Nephron (organoid): ENCODE measurements around the gene SOAT2.
A peak's percentile ranks its signal among the peaks of the same experiment; 100 is the strongest.

Source experiments
- H3K27ac Mint-ChIP-seq, 3 experiments: 2 replicates each; pipeline ENCODE4 v1.8.0; 2020; ENCODE audit warnings: mixed read lengths in 3 of 3, mild to moderate bottlenecking in 2 of 3, moderate library complexity in 1 of 3
- H3K27me3 Mint-ChIP-seq: 2 replicates; pipeline ENCODE4 v1.8.0; 2021; ENCODE audit warnings: low read depth, mild to moderate bottlenecking, moderate library complexity, mixed read lengths
- H3K36me3 Mint-ChIP-seq: 2 replicates; pipeline ENCODE4 v1.8.0; 2020; ENCODE audit warnings: low read depth, mixed read lengths
- H3K4me1 Mint-ChIP-seq: 2 replicates; pipeline ENCODE4 v1.8.0; 2020; ENCODE audit warnings: mixed read lengths
- H3K4me3 Mint-ChIP-seq, 3 experiments: 2 replicates each; pipeline ENCODE4 v1.8.0; 2020; ENCODE audit warnings: mild to moderate bottlenecking in 3 of 3, mixed read lengths in 3 of 3, moderate library complexity in 2 of 3
- H3K9me3 Mint-ChIP-seq: 2 replicates; pipeline ENCODE4 v1.8.0; 2020; ENCODE audit warnings: mixed read lengths
- TF ChIP-seq, protein P1 (sequence below), 3 experiments: fragments of 200-600 bp; sonication (generic); IDR thresholded peaks; one replicate each; pipeline ENCODE4 v1.5.0; 2021; ENCODE audit warnings: antibody characterized with exemption in 3 of 3; ENCODE audit not compliant: unreplicated experiment in 3 of 3

The SOAT2 gene

DNA sequence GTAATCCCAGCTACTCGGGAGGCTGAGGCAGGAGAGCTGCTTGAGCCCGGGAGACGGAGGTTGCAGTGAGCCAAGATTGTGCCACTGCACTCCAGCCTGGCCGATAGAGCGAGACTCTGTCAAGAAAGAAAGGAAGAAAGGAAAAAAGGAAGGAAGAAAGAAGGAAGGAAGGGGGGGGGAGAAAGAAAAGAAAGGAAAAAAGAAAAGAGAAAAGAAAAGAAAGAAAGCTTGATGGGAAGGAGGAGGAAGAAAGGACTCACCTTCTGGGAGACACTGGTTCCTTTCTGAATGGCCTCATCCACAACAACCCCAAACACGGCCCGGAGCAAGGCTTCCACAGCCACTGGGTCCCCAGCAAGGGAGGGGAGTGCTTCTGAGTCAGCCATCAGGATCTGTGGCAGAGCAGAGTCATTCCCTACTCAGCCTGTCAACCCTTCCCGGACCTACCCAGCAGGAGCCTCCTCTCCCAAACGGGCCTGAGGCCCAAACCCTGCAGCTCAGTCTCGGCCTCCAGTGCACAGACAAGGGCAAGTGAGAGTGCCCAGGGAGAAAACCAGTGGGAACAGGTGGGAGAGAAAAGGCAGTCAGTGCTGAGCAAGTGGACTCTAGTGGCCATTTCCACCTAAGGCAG, 69.9 kb downstream of the SOAT2 start:
- TF ChIP-seq, protein P1, sequence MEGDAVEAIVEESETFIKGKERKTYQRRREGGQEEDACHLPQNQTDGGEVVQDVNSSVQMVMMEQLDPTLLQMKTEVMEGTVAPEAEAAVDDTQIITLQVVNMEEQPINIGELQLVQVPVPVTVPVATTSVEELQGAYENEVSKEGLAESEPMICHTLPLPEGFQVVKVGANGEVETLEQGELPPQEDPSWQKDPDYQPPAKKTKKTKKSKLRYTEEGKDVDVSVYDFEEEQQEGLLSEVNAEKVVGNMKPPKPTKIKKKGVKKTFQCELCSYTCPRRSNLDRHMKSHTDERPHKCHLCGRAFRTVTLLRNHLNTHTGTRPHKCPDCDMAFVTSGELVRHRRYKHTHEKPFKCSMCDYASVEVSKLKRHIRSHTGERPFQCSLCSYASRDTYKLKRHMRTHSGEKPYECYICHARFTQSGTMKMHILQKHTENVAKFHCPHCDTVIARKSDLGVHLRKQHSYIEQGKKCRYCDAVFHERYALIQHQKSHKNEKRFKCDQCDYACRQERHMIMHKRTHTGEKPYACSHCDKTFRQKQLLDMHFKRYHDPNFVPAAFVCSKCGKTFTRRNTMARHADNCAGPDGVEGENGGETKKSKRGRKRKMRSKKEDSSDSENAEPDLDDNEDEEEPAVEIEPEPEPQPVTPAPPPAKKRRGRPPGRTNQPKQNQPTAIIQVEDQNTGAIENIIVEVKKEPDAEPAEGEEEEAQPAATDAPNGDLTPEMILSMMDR (IDR thresholded peaks at IDR 0.05; ENCODE audit: unreplicated experiment in 3 of 3): no peak
- Mint-ChIP-seq H3K27me3 (no peaks in the 10 kb centered on the region), H3K4me1 (peaks cover 41% of the 10 kb centered on the region), H3K36me3 (peaks cover 8% of the 10 kb centered on the region), H3K4me3 (no peak overlapping the region), H3K27ac (peak overlapping the region; percentile 45 to 96 (median 85)), H3K9me3 (no peaks in the 10 kb centered on the region)
